ENCODE results near the gene EBF3. TPM values are rescaled to one million over a fixed set of nuclear protein-coding genes. Genes with fewer than 3 reads are reported as not detected.

Gene EBF3
- total RNA-seq, 1 donor from 2014 or later = 5.5 TPM

DNA sequence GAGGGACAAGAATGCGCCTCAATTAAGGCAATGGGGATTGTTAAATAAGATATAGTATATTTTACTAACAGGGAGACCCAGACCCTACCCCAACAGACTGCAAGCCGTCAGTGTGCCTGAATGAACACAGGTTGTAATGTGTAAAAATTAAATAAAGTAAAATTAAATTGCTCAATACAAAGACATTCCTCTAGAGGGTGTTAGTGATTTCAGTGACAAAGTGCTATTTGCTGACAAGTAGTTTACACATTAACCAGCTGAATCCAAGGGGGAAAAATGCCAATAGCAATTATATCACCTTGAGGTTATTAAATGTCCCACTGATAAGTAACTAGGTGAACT lies 110.5 kb downstream of the EBF3 start:
- DNase-seq (ENCODE audit: low spot score) = no peak

DNA sequence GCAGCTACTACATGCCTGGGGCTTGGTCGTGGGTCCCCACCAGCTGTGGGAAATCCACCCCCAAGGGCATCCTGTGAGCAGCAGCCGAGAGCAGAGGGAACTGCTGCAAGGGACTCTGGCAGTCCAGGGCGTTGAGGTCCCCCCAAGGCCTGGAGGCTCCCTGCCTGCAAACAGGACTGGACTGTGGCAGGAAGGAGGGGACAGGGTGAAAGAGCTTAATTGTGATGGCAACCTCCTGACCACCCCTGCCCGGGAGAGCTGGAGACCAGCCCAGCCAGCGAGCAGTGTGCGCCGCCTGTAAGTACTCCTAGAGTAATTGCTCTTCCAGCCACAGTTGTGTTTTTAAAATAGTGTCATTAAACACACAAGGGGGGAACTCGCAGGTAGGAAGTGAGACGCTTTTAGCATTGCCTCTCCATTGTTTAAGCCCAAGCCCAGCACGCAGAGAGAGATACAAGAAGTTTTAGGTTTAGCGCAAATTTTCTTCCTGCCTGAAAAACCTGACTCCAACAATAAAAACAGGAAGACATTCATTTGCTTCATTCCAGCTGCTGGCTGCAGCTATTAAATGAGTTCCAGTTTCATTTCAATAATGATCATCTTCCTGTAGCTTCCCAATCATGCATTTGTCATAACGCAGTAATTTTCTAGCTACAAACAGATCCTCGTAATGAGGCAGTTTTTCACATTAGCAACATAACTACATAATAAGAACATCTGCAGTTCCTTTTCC lies 111.1 kb downstream of the EBF3 start:
- DNase-seq (ENCODE audit: low spot score) = no peak

DNA sequence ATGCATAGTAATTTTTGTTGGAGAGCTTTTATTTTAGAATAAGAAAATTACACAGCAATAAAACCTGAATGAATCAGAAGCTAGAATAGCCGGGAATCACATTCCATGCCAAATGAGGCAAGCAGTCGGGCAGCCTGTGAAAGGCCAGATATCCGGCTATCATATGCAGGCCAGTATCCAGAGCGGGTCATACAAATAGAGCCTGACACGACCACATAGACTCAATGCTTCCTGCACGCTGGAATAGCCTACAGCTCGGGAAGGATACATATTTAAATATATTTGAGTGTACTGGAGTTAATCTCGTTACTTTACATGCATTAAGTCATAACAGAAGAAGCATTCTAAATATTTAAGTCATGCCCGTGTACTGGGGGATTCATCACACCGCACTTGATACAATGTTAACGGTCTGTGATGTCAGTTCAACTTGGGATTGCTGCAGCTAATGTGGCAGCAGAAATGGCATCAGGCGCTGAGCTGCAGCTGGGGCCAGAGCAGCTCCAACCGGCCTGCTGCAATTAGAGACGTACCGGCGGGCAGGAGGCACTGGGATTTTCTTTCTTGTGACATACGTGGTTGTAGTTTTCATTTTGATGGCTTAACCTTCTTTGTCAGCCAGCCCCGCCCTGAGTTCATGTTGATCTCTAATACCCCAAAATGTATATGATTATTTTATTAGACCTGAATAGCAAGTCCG lies 112.0 kb downstream of the EBF3 start:
- DNase-seq (ENCODE audit: low spot score) = no peak

DNA sequence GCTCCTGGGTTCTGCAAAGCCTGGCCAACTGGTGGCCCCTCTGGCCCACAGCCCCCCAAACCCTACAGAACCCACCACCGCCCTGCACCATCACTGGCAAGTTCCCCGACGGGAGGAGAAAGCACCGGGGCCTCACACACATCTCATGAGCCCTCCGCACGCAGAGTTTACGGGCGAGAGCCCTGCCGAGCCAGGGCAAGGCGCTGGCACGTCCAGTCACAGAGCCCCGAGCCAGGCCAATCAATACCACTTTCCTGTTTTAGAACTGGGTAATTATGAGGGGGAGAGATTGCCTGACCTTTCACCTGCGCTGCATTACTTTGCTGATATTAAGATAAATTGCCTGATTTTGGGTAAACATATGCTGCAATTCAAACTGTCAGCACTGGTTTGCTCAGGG lies 113.3 kb downstream of the EBF3 start:
- DNase-seq (ENCODE audit: low spot score) = no peak

DNA sequence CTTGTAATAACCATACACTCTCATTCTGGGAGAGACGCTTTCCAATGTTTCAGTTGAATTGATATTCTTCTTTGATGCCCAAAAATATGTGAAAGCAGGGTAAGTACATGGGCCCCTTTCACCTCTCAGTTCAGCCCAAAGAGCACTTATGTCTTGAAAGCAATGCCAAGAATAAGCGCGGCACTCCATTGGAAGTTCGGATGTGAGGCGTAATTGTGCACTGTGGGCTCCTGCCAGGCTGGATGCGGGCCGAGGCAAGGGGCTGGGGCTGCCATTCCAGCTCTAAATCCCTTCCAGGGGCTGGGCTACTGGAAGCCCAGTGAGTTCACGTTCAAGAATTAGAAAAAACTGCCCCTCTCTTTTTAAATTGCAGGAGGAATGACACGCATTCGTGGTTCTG lies 113.8 kb downstream of the EBF3 start:
- DNase-seq (ENCODE audit: low spot score) = no peak

DNA sequence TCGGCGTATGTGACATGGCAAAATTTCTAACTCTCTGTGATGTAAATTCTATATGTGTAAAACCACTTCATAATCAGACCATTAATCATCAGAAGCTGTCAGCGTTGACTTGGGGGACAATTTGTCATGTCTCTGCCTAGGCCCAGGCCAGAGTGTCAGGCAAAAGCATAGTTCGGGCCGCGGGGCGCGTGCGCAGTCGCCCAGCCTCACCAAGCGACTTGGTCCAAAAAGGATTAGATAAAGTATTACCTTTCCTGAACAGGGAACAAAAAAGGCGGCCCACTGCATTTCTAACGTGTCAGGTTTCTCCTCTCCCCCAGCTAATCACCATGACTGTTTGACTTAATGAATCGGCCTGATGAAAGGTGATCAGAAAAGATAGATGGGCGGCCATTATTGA lies 114.2 kb downstream of the EBF3 start:
- no peak for DNase-seq (ENCODE audit: low spot score)

DNA sequence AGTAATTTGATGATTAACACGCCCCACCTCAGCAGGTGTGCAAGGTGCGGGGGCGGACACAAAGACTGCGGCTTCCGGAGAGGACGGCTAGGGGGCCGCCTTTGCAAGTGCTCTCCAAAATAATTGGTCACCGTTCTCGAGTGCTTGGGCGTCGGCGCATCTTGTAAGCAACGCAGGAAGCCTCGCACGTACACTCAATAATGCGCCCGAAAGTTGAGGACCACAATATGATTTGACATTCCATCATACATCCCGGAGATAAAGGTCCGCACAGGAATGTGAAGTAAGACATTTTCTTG lies 114.7 kb downstream of the EBF3 start:
- no peak for DNase-seq (ENCODE audit: low spot score)

DNA sequence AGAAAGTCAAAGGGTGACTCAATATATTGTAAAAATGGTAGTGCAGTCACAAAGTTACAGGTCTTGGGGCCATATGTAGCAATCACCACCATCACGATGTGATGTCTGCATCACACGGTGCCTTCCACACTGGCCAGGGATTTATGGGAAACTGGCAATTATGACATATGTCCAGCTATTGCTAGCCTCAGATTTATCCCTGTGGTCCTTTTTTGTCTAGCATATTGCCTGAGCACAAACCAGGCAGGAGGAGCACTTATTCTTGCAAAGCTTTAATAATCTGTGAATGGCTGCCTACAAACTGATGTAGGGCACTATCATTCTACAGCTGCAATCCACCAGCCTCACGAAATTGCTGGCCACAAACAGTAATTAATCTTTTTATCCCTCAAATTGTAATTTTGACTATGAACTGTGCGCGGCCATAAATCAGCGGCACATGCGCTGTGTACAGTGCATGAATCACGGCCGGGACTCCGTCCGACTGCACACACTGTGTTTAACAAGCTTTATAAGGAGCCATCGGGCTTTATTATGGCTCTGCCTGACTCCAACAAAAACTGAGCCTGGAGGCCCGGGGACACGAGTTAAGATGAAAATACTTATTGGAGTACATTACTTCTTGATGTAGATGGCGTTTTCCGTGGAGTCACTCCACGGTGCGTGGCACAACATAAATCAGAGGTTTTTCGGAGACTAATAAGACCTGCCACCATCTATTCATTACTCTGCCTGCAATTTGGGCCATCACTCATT lies 115.2 kb downstream of the EBF3 start:
- no peak for DNase-seq (ENCODE audit: low spot score)

DNA sequence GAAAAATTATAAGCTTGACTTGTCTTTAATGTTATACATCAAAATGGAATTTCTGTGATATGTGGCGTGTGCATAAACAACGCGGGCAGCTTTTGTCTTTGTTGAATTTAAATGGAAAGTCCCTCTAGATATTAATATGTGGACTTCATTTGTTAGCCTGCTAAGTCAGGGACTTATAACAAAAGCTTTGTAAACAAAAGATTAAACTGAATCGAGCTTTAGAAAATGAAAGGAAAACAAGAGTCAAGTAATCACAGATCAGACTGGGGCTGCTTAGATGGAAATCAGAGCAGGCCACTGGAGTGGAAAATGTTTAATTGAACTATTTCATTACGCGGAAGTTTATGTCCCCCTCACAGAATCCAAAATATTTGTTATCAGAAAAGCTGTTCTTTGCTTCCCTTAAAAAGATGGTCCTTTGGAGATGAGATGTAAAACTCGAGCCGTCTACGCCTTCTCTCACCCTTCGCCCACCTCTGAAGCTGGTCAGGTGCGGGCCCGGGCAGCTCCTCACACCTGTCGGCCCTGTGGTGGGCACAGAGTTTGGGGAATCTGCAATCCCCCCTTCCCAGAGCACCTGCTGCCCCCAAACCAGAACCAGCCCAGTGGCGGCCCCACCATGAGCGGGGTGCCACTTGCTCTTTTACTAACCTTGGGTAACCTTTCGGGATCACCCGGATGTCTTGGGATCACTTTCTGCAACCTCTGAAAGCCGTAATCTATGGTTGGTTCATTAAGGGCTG lies 116.2 kb downstream of the EBF3 start:
- no peak for DNase-seq (ENCODE audit: low spot score)

DNA sequence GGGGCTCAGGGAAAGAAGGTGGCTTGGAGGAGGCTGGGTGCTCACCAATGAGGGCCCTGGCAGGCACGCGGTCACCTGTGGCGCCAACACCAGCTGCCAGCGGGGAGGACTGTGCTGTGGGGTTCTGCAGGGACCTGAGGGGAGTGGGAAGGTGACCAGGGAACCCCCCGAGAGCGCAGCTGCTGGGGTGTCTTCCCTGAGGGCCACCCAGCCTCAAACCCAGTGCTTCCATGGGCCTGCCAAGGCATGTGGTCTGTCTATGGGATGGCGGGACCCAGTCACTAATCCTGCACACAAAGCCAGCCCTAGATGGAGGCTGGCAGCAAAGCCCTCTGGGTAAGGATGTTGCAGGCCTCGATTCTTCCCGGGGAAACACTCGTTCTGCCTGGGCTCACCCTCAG lies 117.1 kb downstream of the EBF3 start:
- no peak for DNase-seq (ENCODE audit: low spot score)

DNA sequence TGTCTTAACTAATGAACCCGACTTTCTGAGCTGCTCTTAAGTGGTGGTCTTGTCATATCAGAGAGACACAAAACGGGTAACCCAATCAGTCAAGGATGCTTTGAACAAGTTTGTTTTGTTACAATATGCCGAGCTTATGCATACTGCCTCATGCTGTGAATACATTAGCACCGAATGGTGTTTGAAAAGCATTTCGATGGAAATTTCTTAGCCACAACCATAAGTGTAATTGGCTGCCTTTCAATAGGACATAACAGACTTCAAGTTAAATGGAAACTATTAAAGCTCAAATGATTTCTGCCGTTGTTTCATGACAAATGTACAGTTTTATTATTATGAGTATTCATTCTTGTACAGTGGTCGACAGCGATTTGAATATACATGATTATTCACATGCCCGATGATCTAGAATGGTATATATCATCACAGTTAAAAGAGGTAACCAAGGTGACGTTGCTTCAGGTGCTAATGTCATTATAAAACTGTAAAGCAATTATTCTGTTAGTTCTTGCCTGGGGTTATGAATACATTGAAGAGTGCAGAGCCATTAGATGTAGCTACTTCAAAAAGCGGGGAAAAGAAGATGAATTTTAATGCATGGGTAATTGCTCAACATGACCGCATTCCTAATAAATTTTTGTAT lies 118.8 kb downstream of the EBF3 start:
- DNase-seq (ENCODE audit: low spot score) = no peak

DNA sequence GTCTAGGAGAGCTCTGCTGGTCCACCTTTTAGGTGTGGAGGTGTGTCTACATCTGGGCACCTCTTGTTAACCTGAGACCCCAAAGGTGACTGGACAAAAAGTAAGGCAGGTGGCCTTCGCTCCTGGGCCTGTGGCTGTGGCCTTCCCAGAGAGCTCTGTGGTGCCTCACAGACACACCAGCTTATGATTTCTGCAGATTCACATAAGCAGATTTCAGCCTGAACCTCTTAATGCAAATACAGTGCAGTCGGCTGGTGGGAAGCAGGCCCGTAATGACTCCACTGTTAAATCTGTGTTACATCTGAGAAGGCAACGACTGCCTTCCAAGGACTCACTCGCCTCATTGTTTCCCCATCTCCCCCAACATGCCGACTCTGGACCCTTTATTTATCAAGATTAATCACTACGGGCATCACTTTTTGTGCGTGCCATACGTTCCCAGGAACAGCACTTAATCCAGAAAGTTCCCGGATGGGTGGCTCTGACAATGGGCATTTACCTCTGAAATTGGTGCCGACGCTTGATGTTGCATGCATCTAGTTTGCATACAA lies 119.8 kb downstream of the EBF3 start:
- DNase-seq (ENCODE audit: low spot score) = peak; percentile 15

DNA sequence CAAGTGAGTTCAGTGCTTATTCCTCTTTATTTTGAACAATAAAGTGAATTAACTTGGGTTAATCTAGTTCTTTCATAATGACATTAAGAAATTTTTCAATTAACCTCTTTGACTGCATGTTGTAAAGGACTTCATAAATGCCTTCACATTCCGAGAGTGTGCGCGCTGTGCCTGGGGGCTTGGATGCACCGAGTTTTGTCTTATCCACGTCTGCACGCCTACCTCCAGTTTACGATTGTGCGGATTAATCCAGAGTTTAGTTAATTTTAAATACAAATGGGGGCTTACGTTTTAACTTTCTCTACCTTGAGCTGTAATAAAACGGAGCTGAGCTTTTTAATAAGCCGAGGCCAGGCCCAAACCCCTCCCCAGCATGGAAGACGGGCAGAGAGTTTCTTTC lies 120.4 kb downstream of the EBF3 start:
- DNase-seq (ENCODE audit: low spot score) = no peak

DNA sequence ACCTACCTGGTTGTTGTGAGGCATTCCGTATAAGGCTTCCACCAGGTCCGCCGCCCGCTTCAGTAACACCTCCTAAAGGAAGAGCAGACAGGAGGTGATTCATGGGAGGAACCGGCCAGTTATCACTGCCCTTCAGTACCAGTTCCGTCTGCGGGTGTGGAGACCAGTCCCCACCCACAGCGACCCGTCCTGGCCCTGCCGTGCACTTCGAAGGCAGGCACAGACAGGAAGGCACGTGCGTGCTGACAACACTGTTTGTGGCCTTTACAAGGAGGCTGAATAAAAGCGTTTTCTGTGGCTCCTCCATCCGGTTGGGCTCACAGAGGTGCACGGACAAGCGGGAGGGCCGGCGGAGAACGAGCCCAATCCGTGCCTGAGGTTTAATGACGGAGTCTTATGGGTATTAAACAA lies 120.9 kb downstream of the EBF3 start:
- no peak for DNase-seq (ENCODE audit: low spot score)

DNA sequence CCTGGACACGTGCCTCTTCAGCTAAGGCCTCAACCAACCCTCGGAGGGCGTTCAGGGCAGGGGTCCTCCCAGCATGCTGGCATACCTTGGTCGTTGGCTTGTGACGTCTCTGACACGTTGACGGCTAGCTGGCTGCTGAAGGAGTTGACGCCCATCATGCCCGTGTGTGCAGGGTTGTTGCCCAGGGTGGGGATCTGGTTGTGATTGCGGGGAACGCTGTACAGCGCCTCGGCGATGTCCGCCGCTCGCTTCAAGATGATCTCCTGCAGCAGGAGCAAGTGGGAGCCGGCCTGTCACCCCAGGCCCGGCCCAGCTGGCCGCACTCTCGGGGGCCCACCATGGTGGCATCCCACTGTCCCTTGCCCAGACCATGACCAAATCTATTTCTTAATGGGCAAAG lies 122.0 kb downstream of the EBF3 start:
- DNase-seq (ENCODE audit: low spot score) = no peak

DNA sequence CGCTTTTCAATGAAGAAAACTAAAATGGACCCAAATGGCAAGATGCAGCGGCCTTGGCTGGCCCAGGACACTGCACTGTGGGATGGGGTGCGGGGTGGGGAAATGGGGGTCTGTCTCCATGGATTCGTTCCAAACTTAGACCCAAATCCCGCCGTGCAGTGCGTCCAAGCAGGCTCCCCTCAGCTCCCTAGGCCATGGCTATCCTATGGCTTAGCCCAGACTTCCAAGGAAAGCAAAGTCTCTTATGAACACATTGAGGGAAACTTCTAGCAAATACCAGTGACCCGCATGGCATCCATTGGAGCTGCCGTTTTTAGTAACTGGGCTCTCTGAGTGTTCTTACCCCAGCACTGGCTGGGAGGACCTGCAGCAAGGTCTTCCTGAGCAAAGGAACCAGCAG lies 122.5 kb downstream of the EBF3 start:
- no peak for DNase-seq (ENCODE audit: low spot score)

DNA sequence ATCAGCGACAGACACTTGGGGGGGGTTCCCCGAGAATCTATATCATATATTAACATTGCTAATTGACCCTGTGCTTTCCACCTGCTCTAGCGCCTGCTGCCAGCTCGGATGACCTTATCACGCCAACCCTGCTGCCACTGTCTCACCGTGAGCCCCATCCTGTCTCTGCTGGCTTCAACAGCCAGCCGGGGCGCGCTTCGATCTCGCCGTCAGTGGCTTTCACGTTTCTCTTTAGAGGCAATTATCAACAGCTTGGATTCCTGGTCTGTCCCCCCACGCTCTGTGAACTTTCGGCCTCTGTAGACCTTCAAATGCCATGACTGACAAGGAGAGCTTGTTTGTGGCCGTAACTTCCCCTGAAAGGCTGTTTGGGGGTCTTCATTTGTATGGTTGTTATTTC lies 123.0 kb downstream of the EBF3 start:
- DNase-seq (ENCODE audit: low spot score) = no peak

DNA sequence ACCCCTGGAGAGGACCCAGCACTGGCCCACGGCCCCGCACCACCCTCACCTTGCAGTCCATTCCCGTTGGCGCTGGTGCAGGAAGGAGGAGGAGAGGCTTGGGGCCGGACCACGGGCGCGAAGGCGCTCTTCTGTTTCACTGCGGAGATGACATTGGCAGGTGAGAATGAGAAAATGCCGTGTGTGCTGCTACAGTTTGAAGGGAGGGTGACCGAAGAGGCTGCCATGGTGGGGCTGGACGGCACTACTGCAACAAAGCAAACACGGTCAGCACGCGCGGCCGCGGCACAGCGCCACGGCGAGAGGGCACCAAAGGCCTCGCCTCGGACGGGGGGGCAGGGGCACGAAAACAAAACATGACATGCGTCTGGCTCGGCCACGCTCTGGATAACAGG lies 123.9 kb downstream of the EBF3 start:
- no peak for DNase-seq (ENCODE audit: low spot score)

DNA sequence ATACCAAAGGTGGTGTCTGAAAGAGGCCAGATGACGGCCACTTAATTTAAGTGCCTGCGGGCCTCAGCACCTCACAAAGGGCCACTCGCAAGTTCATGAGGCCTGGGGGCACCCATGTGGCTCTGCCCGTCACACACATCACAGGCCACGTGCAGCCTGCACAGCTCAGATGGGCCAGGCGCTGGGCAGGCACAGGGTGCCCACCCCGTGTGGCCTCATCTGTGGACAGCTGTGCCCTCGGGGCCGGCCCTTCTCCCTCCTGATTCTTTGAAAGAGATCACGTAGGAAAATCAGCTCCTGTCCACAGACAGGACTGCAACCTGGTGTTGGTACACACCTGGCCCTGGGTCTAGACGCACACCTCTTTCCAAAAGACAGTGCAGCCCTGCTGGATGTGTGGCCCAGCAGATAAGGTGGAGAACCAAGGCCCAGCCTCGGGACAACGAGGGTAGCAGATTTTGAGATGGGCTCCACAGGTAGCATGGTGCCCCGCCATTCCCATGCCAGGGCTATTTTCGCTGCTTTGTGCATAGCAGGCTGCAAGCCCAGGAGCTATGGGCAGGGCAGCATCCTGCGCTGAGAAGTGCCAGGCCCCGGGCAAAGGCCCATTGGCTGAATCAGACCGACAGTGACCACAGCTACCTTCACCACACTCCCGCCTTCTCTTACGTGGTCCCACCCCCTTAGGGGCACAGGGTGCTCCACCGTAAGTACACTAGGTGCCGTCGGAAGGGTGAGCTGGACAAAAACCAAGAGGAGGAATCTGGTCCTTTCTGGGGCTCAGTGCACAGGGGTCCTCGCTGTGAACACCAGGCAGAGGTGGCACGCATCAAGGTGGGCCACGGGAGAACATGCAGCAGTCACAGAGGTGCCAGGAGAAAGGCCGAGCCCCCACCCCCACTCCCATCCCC lies 124.5 kb downstream of the EBF3 start:
- no peak for DNase-seq (ENCODE audit: low spot score)

DNA sequence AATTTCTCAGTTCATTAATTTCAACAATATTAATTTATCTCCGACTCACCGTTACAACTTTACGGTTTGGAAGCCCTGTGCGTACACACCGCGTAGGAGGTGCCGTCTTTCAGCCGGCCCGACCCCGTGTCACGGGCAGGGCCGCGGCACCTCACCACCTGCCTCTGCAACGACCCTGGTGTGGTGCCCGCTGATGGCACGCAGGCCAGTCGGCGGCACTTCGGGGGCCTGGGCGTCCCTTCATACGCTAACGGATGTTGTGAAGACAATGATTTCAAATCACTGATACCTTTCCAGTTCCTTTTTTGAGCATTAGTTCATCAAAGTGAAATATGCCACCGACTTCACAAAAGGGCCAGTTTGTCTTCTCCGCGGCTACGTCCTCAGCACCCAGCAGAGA lies 125.3 kb downstream of the EBF3 start:
- no peak for DNase-seq (ENCODE audit: low spot score)
